Bone marrow (tissue), 2 donors: ENCODE measurements around the gene SYNM.
"Not testable (repeated sequence)": the region's sequence is repeated elsewhere in the genome, so short reads cannot be mapped to it uniquely, and the experiment has no call there.

Experiments
- DNase-seq, 2 donors: peaks; one replicate each; lab custom pipeline; 2025; lab: John Stamatoyannopoulos, UW

Gene SYNM

GRCh38 chr15:99104788-99105513, at the start of gene SYNM:
Gene SYNM (plus strand): TSS chr15:99105080. CDS start chr15:99105200, 120 bp downstream.
- DNase-seq, result no peak

GRCh38 chr15:99055555-99056134, 49.2 kb upstream of the SYNM start:
- no peak for DNase-seq

GRCh38 chr15:99057020-99057419, 47.9 kb upstream of the SYNM start:
- DNase-seq, result no peak

- DNase-seq, result no peak
Observed at GRCh38 chr15:99057697-99058420, 47.0 kb upstream of the SYNM start.

- DNase-seq, result no peak
Observed at GRCh38 chr15:99058421-99058870, 46.4 kb upstream of the SYNM start.

- DNase-seq, result no peak
Observed at GRCh38 chr15:99059010-99059981, 45.6 kb upstream of the SYNM start.

GRCh38 chr15:99060186-99060585, 44.7 kb upstream of the SYNM start:
- not testable (repeated sequence) for DNase-seq

GRCh38 chr15:99062226-99062625, 42.7 kb upstream of the SYNM start:
- DNase-seq, result no peak

- DNase-seq, result no peak
Observed at GRCh38 chr15:99068186-99068585, 36.7 kb upstream of the SYNM start.

GRCh38 chr15:99070208-99070607, 34.7 kb upstream of the SYNM start:
- no peak for DNase-seq

- no peak for DNase-seq
Observed at GRCh38 chr15:99071091-99071680, 33.7 kb upstream of the SYNM start.

- DNase-seq, result no peak
Observed at GRCh38 chr15:99073008-99073717, 31.7 kb upstream of the SYNM start.

- no peak for DNase-seq
Observed at GRCh38 chr15:99074446-99074845, 30.4 kb upstream of the SYNM start.

- DNase-seq, result not testable (repeated sequence)
Observed at GRCh38 chr15:99075059-99075652, 29.7 kb upstream of the SYNM start.

GRCh38 chr15:99076109-99076508, 28.8 kb upstream of the SYNM start:
- no peak for DNase-seq

- DNase-seq, result peak in 1 of 2 donors; percentile 66
Observed at GRCh38 chr15:99076555-99077308, 28.1 kb upstream of the SYNM start.

GRCh38 chr15:99082798-99083197, 22.1 kb upstream of the SYNM start:
- DNase-seq, result no peak

- DNase-seq, result no peak
Observed at GRCh38 chr15:99084965-99085364, 19.9 kb upstream of the SYNM start.
